Psoas muscle (tissue), 8 donors: Measurements from ENCODE around the gene C19orf47. TPM values are rescaled to one million over a fixed set of nuclear protein-coding genes. Genes with fewer than 3 reads are reported as not detected.
"Not testable (repeated sequence)": the region's sequence is repeated elsewhere in the genome, so short reads cannot be mapped to it uniquely, and the experiment has no call there.

Experiments used
- ATAC-seq, 4 donors: fragments of 200-7000 bp; cut with Tn5 transposase; one replicate each; pipeline ENCODE4 v1.9.1; 2020; ENCODE audit warnings: moderate library complexity in 3 of 4, mild to moderate bottlenecking in 2 of 4
- DNase-seq, 2 donors: peaks; one replicate each; pipeline ENCODE4 v3.0.0-alpha.2; 2020
- H3K27ac ChIP-seq: fragments of 200-600 bp; one replicate; pipeline ENCODE4 v1.8.0; 2022
- H3K27me3 ChIP-seq, 3 donors: fragments of 200-600 bp in 1 of 3; one replicate each; pipeline versions ENCODE4 v1.6.1 to v1.8.0; 2013 to 2022; ENCODE audit warnings: low read length in 2 of 3, mild to moderate bottlenecking in 2 of 3, moderate library complexity in 1 of 3; ENCODE audit not compliant: insufficient read depth in 3 of 3
- H3K36me3 ChIP-seq, 2 donors: fragments of 200-600 bp in 1 of 2; one replicate each; pipeline versions ENCODE4 v1.6.1 to v1.8.0; 2013 to 2022; ENCODE audit warnings: low read depth in 1 of 2, mild to moderate bottlenecking in 1 of 2, moderate library complexity in 1 of 2; ENCODE audit not compliant: insufficient read depth in 1 of 2
- H3K4me1 ChIP-seq: fragments of 200-600 bp; one replicate; pipeline ENCODE4 v1.8.0; 2022
- H3K4me3 ChIP-seq: fragments of 200-600 bp; one replicate; pipeline ENCODE4 v1.8.0; 2022; ENCODE audit warnings: mild to moderate bottlenecking
- H3K9me3 ChIP-seq: fragments of 200-600 bp; one replicate; pipeline ENCODE4 v1.8.0; 2022
- WGBS, 3 donors: extraction: QIAGEN DNeasy Blood & Tissue Kit; methylation state at CpG; one replicate each; pipeline versions ENCODE4 v1.1.6 to v1.1.7; 2013; 5-methylcytosine and 5-hydroxymethylcytosine counted together
- intact Hi-C, 2 donors: fragments of 100-400 bp; cut with DNase I; formaldehyde crosslinking; loops; one replicate each; pipeline versions ENCODE4 v1.11.0 to v1.14.2; 2022
- polyA plus RNA-seq, 3 donors: library from polyadenylated mRNA; stranded (reverse); fragments of 200-250 nt; gene quantifications; one replicate each; pipeline ENCODE4 v1.2.3, GENCODE V29; 2013
- total RNA-seq, 4 donors: library from RNA; stranded (reverse); fragmentation: NEBNext Ultra II Directional in 2 of 4; extraction: Animal tissue kit (Norgen Biotek cat#: 25700) in 2 of 4; gene quantifications; one replicate each; pipeline versions ENCODE4 v1.2.1 to v1.2.4, GENCODE V29; 2021 to 2023
- TF ChIP-seq, protein P1 (sequence below): fragments of 200-600 bp; IDR thresholded peaks from one replicate; pipeline ENCODE4 v1.8.0; 2022; ENCODE audit warnings: antibody characterized with exemption
- donor health status: healthy with polysubstance abuse.
- donor health status: DM: no; HTN: no; CAD: no; lungs with moderate emphysema.
- donor health status: Bipolar disorder and iron deficiency.
- donor health status: healthy.
- donor health status: DM: yes; HTN: yes; CAD: no.
- donor health status: DM: no; HTN: no; CAD: no.
- donor health status: DM: no; HTN: no; CAD: no.
- donor health status: DM: yes; HTN: yes; CAD: no.

C19orf47 gene
- total and polyA plus RNA-seq, 7 donors: 220 to 436 (median 299) TPM

DNA sequence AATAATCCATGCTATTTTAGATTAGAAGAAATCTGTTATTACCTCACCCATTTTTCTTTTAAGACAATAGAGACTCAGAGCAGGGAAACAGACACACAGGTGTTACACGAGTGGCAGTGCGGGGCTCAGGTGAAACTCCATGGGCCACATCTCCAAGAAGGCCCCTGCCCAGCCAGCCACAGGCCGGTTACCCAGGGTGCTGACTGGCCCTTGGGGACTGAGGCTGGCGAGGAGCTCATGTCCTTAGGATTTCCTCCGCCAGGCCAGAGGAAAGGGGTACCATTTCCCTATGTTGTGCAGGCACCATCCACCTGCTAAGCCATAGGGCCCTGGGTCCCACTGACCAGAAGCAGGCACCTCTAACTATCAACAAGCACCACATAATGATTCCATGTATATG is 10.6 kb downstream of the C19orf47 start:
- no peak for ATAC-seq
- TF ChIP-seq, protein P1, sequence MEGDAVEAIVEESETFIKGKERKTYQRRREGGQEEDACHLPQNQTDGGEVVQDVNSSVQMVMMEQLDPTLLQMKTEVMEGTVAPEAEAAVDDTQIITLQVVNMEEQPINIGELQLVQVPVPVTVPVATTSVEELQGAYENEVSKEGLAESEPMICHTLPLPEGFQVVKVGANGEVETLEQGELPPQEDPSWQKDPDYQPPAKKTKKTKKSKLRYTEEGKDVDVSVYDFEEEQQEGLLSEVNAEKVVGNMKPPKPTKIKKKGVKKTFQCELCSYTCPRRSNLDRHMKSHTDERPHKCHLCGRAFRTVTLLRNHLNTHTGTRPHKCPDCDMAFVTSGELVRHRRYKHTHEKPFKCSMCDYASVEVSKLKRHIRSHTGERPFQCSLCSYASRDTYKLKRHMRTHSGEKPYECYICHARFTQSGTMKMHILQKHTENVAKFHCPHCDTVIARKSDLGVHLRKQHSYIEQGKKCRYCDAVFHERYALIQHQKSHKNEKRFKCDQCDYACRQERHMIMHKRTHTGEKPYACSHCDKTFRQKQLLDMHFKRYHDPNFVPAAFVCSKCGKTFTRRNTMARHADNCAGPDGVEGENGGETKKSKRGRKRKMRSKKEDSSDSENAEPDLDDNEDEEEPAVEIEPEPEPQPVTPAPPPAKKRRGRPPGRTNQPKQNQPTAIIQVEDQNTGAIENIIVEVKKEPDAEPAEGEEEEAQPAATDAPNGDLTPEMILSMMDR: no peak
- H3K27me3 ChIP-seq: no peaks in the 10 kb centered on the region
- peaks cover 21% of the 10 kb centered on the region for H3K4me1 ChIP-seq
- 88 to 93% (median 90%) methylated on average over 5 of the region's 5 CpGs for WGBS, 3 donors
- no peaks in the 10 kb centered on the region for H3K9me3 ChIP-seq
- peaks cover 4 to 60% of the 10 kb centered on the region in 2 donors for H3K36me3 ChIP-seq
- no peak overlapping the region for H3K4me3 ChIP-seq
- intact Hi-C loops: no loop called here
- no peak overlapping the region for H3K27ac ChIP-seq
- DNase-seq: no peak

DNA sequence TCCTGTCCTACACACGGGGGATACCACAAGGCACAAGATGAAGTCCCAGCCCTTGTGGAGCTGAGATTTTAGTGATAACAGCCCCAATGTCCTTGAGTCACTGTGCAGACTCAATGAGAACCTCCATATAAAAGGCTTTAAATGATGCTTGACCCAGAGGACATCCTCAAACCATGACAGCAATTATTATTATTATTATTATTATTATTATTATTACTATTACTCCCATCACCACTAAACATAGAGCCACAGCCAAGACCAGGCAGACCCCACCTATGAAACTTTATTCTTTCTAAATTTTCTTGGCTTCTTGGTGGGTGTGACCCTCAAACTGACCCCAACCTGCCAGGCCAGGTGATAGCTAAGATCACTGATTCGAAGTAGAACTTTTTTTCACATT is 11.1 kb downstream of the C19orf47 start:
- DNase-seq (no peak), ATAC-seq (no peak)
- 76 to 89% (median 81%) methylated on average over 2 of the region's 2 CpGs for WGBS, 3 donors
- no peak overlapping the region for H3K4me3 ChIP-seq
- peaks cover 16% of the 10 kb centered on the region for H3K4me1 ChIP-seq
- peaks cover 4 to 65% of the 10 kb centered on the region in 2 donors for H3K36me3 ChIP-seq
- no peak overlapping the region for H3K27ac ChIP-seq
- H3K9me3 ChIP-seq: no peaks in the 10 kb centered on the region
- intact Hi-C loops: no loop called here
- TF ChIP-seq, protein P1: no peak
- H3K27me3 ChIP-seq: no peaks in the 10 kb centered on the region

DNA sequence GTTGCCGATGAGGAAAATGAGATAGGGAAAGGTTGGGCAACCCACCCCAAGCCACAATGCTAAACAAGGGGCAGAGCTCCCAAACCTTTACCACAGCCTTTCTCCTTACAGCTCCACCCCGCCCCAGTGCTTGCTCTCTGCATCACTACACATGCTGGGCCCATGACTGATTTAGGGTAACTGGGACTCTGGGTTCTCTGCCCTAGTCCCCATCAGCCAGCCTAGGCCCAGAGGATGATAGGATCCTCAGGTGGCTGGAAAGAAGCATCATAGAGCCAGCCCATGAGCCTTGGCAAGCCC is 11.6 kb downstream of the C19orf47 start:
- Histone ChIP-seq H3K27me3 (no peaks in the 10 kb centered on the region), H3K9me3 (no peaks in the 10 kb centered on the region), H3K4me3 (no peak overlapping the region), H3K4me1 (peaks cover 12% of the 10 kb centered on the region), H3K27ac (no peak overlapping the region), H3K36me3 (peaks cover 4 to 71% of the 10 kb centered on the region in 2 donors)
- no peak for ATAC-seq
- no peak for DNase-seq
- WGBS, 3 donors: 97 to 98% (median 98%) methylated on average over 2 of the region's 2 CpGs
- intact Hi-C loops: no loop called here
- TF ChIP-seq, protein P1: no peak

DNA sequence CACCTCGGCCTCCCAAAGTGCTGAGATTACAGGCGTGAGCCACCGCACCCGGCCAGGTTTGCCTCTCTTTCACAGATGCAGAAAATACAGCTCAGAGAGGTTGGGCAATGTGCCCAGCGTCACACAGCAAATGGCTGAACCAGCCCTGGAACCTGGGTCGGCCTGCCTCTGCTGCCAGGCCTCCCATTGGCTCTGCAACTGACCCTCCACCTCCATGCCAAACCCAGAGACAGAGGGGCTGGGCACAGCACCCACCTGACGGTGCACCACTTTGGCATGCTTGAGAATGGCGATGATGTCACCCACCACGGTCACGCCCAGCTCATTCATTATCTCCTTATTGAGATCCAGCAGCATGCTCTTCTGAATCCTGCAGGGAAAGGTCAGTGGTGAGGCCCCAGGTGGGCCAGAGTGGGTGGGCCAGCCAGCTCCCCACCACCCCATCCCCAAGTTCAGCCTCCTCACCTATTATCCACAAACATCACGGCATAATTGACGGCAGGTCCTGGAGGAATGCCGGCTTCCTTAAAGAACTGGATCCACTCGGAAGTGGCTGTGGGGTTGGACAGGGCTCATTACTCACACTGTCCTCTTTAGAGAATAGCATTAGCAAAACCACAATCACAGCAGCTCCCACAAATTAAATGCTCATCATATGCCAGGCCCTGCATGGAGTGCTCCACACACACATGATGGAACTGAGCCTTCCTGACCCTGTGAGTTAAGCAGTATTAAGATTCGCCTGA is 12.2 kb downstream of the C19orf47 start:
- DNase-seq (no peak), ATAC-seq (no peak)
- 87 to 91% (median 90%) methylated on average over 15 of the region's 15 CpGs for WGBS, 3 donors
- Histone ChIP-seq H3K27ac (no peak overlapping the region), H3K36me3 (peaks cover 4 to 76% of the 10 kb centered on the region in 2 donors), H3K4me3 (no peak overlapping the region), H3K4me1 (peaks cover 9% of the 10 kb centered on the region), H3K9me3 (no peaks in the 10 kb centered on the region), H3K27me3 (no peaks in the 10 kb centered on the region)
- TF ChIP-seq, protein P1: no peak
- intact Hi-C loops: no loop called here

DNA sequence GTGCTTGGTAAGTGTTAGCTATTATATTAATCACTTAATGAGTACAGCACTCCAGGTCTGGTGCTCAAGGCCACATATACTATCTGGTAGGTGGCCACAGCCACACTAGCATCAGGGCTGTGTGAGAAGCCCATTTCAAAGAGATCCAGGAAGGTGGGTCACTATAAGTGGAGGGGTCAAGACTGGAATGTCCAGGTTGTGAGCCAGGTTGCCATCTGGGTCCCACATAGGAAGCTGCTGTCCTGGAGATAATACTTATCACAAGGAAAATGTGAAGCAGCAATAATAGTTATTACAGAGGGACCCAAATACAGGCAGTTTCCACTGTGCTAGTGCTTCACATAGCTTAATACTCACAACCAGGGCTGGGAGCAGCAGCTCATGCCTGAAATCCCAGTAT is 13.1 kb downstream of the C19orf47 start:
- peaks cover 4 to 79% of the 10 kb centered on the region in 2 donors for H3K36me3 ChIP-seq

DNA sequence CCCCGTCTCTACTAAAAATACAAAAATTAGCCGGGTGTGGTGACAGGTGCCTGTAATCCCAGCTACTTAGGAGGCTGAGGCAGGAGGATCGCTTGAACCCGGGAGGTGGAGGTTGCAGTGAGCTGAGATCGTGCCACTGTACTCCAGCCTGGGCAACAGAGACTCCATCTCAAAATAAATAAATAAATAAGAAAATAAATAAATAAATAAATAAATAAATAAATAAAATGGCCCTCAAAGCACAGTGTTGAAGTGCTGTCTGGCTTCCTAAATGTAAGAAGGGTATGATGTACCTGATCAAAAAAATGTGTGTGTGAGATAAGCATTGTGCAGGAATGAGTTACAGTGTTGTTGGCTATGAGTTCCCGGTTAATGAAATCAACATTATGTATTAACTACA is 15.1 kb downstream of the C19orf47 start:
- H3K9me3 ChIP-seq, ATAC-seq, DNase-seq, H3K27ac ChIP-seq, H3K4me3 ChIP-seq, intact Hi-C loops, H3K4me1 ChIP-seq, H3K27me3 ChIP-seq: not testable (repeated sequence)
- H3K36me3 ChIP-seq: peaks cover 4 to 87% of the 10 kb centered on the region in 2 donors
- WGBS, 3 donors: 92 to 94% (median 94%) methylated on average over 6 of the region's 6 CpGs

More for the DNA sequence above, 13.1 kb downstream of the C19orf47 start:
- Histone ChIP-seq H3K9me3 (no peaks in the 10 kb centered on the region), H3K27me3 (no peaks in the 10 kb centered on the region), H3K4me1 (peaks cover 2% of the 10 kb centered on the region), H3K4me3 (no peak overlapping the region), H3K27ac (no peak overlapping the region)
- intact Hi-C loops: no loop called here
- ATAC-seq: no peak
- no peak for DNase-seq
- TF ChIP-seq, protein P1: no peak
